ENCODE measurements around the gene TDRD12.
A peak's percentile ranks its signal among the peaks of the same experiment; 100 is the strongest.

TDRD12 gene, protein sequence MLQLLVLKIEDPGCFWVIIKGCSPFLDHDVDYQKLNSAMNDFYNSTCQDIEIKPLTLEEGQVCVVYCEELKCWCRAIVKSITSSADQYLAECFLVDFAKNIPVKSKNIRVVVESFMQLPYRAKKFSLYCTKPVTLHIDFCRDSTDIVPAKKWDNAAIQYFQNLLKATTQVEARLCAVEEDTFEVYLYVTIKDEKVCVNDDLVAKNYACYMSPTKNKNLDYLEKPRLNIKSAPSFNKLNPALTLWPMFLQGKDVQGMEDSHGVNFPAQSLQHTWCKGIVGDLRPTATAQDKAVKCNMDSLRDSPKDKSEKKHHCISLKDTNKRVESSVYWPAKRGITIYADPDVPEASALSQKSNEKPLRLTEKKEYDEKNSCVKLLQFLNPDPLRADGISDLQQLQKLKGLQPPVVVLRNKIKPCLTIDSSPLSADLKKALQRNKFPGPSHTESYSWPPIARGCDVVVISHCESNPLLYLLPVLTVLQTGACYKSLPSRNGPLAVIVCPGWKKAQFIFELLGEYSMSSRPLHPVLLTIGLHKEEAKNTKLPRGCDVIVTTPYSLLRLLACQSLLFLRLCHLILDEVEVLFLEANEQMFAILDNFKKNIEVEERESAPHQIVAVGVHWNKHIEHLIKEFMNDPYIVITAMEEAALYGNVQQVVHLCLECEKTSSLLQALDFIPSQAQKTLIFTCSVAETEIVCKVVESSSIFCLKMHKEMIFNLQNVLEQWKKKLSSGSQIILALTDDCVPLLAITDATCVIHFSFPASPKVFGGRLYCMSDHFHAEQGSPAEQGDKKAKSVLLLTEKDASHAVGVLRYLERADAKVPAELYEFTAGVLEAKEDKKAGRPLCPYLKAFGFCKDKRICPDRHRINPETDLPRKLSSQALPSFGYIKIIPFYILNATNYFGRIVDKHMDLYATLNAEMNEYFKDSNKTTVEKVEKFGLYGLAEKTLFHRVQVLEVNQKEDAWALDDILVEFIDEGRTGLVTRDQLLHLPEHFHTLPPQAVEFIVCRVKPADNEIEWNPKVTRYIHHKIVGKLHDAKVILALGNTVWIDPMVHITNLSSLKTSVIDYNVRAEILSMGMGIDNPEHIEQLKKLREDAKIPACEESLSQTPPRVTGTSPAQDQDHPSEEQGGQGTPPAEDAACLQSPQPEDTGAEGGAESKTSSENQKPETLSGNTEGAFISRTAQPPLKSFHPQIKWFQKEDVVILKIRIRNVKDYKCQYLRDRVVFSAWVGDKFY (N-terminal part only)

DNA sequence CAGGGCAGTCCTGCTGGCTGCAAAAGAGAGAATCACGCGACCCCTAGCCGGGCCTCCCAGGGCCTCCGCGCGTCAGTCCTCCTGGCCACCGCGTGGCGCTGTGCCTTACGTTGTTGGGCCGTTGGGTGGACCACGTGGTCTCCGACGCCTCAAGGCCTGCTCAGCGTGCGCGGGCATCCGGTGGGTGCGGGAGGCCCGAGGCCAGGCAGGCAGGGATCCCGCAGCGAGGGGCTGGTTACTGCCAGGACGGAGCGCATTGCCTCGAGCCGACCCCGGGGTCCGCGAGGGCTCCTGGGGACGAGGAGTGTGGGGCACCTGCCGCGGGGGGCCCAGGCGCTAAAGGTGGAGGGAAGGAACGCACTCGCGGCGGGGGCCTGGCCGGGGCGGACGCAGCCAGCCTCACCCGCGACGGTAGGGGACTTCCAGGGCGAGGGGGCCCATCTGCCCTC is at the start of gene TDRD12:
TSS of gene TDRD12 (plus strand) at position 157 of the 449 bp plus-strand sequence. CDS start 306 bp downstream, outside the sequence.
- DNase-seq (ENCODE audit: low spot score): no peak

DNA sequence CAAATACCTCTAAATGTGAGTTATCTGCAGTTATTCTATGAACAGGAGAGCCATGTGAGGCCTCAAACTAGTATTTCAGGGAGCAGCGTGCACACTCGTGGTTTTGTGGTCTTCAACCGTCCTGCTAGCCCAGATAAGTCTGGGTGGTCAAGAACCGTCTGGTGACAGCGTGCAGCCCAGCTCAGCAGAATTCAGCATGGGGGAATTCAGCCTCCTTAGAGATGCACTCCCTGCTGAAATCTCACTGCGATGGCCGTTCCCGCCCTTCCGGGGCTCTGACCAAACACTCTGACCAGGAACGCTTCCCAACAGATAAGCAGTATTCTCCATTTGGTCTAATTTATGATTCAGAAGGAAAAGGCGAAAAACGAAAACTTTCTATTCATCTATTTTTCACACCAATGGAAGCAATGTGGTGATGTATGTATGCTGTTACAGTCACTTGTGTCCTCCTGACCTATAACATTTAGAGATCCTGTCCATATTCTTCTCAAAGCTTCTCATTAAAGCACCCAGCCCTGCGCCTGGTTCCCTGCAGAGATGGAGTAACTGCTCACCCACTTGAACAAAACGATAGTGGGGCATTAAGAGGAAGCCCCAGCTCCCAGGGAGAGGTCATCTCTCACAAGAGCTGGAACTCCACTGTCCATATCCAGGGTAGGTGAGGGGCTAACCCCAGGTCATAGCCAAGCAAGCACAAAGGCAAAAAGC is 47.5 kb upstream of the TDRD12 start:
- DNase-seq (ENCODE audit: low spot score): no peak

DNA sequence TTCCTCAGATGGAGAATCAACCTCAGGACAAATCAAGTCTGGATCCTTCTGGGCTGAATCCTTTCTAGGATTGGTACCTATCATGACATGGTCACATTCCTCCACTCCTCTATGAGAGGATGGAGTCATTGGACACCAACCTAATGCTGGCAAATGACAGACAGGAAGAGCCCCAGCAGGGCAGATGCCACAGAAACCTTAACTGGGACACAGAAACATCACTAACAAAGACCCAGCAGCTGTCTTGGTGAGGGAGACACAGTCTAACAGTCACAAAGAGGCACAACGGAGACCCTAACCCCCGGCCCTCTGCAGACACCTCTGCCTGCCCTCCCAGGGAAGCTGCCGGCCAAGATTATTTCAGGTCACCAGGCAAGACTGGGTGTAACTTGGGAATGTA is 46.7 kb upstream of the TDRD12 start:
- no peak for DNase-seq (ENCODE audit: low spot score)

DNA sequence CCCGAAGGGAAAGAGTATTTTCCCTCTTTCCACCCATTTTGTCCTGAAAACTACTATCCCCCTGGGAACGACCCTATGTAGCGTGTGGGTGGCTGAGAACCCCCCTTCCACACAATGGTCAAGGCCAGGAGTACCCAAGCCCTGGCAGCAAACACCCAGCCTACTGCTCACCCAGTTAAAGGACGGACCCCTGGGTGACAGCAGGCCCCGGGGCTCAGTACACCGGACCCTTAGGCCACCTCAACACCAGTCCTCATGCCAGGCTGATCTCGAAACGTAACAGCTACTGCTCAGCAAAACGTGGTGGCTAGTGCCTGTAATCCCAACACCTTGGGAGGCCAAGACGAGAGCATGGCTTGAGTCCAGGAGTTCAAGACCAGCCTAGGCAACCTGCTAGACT is 46.0 kb upstream of the TDRD12 start:
- no peak for DNase-seq (ENCODE audit: low spot score)

DNA sequence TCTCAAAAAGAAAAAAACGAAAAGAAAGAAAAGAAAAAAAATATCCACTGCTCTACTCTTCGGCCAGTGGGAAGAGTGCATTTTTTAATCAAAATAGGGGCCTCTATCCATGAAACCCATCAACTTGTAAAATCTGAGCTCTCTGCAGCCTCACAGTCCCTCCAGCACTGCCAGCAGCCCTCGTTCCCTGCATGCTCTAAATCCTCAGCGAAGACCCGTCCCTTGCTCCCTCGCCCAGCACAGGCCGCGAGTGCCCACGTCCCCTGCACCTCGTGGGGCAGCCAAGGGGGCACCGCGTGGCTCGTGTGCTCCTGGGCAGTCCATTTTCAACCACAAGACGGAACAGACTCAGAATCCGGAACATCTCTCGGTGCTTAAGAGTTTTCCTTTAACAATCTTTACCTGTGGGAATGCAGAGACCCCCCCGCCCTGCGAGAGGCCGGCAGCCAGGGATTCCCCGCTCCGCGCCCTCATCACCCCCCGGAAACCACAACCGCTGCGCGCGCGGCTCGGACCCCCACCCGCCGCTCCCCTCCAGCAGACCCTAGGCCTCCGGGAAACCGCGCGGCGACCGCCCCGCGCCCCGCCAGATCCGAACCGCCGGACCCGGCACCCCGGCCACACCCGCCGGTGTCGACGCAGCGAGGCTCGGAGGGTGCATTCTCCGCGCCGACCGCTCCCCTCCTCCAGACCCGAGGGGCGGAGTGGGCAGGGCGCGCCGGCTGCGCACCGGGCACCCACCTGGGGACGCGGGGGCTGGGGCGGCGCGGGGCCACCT is 45.2 kb upstream of the TDRD12 start:
- DNase-seq (ENCODE audit: low spot score): no peak

DNA sequence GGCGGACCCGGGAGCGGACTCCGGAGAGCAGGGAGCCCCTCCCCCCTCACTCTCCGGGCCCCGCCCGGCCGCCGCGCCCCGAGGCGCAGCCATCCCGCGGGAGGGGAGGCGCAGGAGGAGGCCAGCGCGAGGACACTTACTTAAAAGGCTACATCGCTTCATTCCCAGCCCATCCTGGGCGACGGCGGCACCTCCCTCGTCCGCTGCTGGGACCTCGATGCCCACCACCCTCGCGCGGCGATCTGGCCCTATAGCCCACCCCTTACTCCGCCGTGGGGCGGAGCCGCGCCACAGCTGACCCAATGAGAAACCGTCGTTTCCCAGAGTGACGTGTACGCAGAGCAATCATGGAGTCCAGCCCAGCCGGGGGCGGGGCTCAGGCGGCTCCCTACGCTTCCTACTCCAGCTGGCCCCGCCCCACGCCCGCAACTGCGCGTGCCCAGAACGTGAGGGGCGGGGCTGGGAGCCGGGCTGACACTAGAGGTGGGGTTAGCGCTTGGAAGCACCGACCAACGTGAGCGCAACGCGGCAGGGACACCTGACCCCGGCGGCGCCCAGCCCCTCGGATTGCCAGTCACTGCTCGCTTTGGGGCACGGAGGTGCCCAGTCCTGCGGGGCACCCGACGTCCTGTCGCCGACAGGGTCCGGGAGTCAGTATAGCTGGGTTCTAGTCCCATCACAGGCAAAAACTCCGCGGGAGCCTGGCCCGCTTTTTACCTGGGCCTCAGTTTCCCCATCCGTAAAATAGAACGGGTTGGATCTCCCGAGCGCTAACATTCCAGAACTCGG is 44.4 kb upstream of the TDRD12 start, which contains the start of gene ANKRD27:
TSS of gene ANKRD27 (minus strand) at position 250 of the 789 bp plus-strand sequence. CDS start 16,165 bp downstream, outside the sequence.
- peak; percentile 98 for DNase-seq (ENCODE audit: low spot score)

DNA sequence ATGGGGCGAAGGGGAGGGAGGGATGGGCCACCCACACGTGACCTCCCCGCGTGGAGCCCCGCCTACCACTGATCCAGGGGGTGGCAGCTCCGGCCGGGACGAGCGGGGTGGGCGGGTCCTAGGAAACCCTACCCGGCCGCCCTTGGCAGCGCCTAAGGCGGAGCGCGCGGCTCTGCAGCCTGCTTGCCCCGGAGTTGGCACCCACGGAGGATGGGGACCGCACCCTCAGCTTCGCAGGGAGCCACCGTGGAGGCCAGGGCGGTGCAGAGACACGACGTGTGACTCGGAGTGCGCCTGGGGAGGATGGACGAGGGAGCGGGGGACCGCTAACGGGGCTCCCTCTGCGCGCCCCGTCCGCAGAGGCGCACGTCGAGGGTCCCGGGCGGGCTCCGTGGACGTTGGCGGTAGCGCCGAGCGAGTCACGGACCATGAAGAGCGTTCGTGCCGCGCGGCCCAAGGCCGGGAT is 43.8 kb upstream of the TDRD12 start, which contains the start of gene RGS9BP:
TSS of gene RGS9BP (plus strand) at position 129 of the 466 bp plus-strand sequence. CDS start 416 bp downstream, outside the sequence.
- DNase-seq (ENCODE audit: low spot score): peak; percentile 42

DNA sequence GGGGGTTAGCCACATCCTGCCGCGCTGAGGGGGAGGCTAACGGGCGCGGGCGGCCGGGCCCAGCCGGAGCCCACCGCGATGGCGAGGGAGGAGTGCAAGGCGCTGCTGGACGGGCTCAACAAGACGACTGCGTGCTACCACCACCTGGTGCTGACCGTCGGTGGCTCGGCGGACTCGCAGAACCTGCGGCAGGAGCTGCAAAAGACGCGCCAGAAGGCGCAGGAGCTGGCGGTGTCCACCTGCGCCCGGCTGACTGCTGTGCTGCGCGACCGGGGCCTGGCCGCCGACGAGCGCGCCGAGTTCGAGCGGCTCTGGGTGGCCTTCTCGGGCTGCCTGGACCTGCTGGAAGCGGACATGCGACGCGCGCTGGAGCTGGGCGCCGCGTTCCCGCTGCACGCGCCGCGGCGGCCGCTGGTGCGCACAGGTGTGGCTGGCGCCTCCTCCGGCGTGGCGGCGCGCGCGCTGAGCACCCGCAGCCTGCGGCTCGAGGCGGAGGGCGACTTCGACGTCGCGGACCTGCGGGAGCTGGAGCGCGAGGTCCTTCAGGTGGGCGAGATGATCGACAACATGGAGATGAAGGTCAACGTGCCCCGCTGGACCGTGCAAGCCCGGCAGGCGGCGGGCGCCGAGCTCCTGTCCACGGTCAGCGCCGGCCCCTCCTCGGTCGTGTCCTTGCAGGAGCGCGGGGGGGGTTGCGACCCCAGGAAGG is 43.2 kb upstream of the TDRD12 start:
- no peak for DNase-seq (ENCODE audit: low spot score)

DNA sequence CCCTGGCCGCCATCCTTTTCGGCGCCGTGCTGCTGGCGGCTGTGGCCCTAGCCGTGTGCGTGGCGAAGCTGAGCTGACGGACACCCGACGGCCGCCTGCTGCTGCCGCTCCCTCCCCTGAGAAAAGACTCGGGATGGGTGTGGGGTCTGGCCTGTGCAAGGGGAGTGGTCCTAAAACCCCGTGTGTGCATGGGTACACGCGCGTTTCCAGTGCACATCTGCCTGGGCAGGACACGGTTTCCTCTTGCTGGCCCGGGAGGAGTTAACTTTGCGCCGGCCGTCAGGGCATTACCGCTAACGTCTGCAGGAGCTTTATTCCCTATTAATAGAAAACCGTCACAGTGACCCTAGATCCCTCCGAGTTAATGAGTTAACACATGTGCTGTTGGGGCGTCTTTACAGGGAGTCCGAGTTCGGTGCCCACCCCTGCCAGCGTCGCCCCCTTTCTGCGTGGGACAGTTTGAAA is 42.6 kb upstream of the TDRD12 start:
- no peak for DNase-seq (ENCODE audit: low spot score)

DNA sequence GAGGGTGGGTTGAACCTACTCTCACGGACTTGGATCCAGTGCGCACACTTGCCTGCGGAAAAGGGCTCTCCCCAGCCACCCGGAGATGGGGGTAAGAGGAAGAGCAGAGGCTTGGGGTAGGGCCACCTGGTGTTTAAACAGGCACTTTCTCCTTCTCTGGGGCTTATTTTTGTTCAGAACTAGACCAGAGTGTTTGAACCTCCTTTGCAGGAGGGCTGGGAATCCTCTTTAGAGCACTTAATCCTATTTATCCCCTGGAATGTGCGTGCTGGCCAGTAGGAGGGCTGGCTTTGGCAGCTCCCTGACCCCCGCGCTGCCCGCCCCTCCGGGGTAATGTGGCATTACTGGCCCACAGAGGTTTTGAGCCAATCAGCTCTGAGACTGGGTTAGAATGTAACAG is 41.9 kb upstream of the TDRD12 start:
- DNase-seq (ENCODE audit: low spot score): no peak

DNA sequence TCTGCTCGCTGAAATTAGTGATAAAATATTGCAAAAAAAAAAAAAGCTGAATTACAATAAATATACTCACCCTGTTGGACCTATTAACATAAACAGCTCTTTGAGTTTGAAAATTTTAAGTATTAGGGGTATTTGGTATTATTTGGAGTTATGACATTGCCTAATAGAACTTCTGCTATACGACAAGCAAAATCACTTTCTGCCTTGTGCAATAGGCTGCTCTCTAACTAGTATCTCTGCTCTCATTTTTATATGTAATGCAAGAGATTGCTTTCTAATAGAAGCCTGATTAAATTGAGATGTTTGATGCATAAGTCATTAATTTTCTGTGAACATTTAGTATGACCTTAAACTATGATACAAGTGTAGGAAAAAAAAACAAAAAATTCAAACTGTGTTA is 38.6 kb upstream of the TDRD12 start:
- no peak for DNase-seq (ENCODE audit: low spot score)

DNA sequence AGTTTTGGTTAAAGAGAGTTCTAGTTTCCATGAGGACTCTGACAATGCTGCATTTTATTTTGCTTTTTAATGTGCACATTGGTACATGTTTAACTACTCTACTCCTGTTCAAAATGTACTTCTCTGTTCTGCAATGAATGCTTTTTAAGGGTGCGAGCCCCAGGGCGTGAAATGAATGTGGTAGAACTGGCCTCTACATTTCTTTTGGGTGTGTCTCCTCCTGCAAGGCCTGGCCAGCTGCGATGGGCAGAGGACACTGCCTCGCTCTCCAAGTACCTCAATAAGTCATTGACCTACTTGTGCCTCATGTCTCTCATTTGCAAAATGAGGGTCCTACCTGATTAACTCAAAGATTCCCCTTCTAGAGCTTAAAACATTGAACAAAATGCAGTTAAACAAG is 37.2 kb upstream of the TDRD12 start:
- no peak for DNase-seq (ENCODE audit: low spot score)

DNA sequence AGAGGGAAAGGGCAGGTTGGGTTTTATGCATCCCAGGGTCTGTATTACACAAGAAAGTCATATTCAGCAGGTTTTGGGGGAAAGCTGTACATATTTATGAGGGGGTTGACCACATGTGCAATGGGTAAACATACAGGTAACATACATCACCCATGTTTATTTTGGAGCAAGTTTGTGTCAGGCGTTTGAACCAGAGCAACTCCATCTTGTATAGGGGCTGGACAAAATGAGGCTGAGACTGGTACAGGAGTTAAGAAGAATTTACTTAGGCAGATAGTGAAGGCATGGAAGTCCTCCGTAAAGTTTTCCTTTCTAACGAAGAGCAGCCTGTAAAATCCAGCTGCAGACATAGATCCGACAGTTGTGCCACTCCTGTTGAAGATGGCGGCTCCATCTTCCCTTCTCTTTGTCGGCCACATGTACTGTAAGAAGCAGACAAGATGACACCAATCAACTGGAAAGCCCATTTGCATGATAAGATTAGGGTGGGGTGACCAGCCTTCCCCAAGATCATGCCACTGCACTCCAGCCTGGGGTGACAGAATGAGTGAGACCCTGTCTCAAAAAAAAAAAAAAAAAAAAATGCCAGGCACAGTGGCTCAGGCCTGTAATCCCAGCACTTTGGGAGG is 32.6 kb upstream of the TDRD12 start:
- DNase-seq (ENCODE audit: low spot score): no peak

DNA sequence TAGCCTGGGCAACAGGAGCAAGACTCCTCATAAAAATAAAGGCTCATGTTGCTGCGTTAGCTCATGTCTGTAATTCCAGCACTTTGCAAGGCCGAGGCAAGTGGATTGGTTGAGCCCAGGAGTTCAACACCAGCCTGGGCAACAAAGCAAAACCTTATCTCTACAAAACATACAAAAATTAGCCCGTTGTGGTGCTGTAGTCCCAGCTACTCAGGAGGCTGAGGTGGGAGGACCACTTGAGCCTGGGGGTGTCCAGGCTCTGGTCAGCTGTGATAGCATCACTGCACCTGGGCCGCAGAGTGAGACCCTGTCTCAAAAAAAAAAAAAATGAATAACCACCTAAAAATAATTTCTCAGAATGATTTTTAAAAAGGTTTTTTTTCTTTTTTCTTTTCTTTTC is 31.9 kb upstream of the TDRD12 start:
- no peak for DNase-seq (ENCODE audit: low spot score)

DNA sequence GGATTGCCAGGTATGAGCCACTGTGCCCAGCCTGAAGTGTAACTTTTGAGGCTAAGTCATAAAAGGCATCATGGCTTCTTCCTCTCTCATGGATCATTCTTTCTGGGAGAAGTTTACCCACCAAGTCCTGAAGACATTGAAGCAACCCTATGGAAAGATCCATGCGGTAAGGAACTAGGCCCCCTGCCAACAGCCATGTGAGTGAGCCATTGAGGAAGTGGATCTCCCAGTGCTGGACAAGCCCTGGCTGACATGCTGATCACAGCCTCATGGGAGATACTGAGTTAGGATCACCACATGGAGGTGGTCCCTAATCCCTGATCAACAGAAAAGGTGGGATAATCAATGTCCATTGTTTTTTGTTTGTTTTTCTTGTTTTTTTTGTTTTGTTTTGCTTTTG is 31.3 kb upstream of the TDRD12 start:
- DNase-seq (ENCODE audit: low spot score): no peak

DNA sequence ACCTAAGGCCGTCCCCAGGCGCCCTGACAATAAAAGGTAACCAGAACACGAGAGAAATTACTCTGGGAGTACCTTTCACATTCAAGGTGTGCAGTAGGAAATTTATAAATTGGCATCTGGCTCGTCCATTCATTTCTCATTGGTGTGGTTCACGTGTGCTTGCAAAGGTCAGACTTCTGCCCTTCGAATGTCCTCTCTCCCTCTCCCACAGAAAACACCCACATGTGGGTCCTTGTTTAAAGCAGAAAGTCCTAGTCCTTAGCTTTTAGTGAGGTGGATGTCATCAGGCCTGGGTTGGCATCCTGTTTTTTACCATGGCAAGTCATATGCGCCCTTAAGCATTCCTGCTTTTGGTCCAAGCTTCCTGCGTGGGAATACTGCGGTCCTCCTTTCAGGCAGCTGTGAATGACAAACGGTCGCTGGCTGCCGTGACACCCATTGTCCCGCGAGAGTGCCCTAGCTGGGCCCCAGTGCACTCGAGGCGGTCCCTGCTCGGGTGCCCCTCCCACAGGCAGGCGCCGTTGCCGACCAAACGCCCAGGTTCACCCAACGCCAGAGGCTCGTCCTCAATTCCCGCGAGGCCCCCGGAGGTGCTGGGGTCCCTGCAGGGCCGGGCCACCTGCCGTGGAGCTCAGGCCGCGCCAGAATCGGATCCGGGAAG is 28.1 kb upstream of the TDRD12 start, which contains the start of gene NUDT19:
TSS of gene NUDT19 (plus strand) at position 531 of the 661 bp plus-strand sequence. CDS start 140 bp downstream, outside the sequence.
- peak; percentile 50 for DNase-seq (ENCODE audit: low spot score)

DNA sequence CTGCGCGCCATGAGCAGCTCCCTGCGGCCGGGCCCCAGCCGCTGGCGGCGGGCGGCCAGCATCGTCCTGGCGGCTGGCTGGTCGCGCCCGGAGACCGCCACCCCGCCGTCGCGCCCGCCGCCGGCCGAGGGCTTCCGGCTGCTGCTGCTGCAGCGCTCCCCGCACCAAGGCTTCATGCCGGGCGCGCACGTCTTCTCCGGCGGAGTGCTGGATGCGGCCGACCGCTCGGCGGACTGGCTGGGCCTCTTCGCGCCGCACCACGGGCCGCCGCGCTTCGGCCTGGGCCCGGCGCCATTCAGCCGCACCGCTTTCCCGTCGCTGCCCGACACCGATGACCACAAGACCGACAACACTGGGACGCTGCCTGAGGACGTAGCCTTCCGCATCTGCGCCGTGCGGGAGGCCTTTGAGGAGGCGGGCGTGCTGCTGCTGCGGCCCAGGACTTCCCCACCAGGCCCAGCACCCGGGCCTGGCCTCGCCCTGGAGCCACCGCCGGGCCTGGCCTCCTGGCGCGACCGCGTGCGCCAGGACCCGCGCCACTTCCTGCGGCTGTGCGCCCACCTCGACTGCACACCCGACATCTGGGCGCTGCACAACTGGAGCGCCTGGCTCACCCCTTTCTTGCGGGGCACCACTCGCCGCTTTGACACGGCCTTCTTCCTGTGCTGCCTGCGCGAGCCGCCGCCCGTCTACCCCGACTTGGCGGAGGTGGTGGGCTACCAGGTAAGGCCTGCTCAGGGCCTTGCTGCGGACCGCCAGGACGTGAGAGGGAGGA is 27.4 kb upstream of the TDRD12 start:
- DNase-seq (ENCODE audit: low spot score): no peak
